Measurements from ENCODE around the gene SERPINE1. TPM values are rescaled to one million over a fixed set of nuclear protein-coding genes. Genes with fewer than 3 reads are reported as not detected.

Gene SERPINE1
- total and polyA plus RNA-seq, 5 donors from 2014 or later, result 0.39 TPM; not detected in 4

Other genes starting within 250 kb of the SERPINE1 start
- 0.94 TPM for gene UFSP1, start 237.4 kb upstream of the SERPINE1 start, total RNA-seq
- 1 to 10 TPM in 3 of 4 donors, under 1 TPM in 1; 0.39 to 4.8 (median 1.9) TPM for gene UFSP1, start 237.4 kb upstream of the SERPINE1 start, polyA plus RNA-seq
- 0.20 TPM for gene ACHE, start 231.2 kb upstream of the SERPINE1 start, total RNA-seq
- gene ACHE, start 231.2 kb upstream of the SERPINE1 start, polyA plus RNA-seq, result not detected
- gene MUC3A, start 177.6 kb upstream of the SERPINE1 start, total RNA-seq, result not detected
- gene MUC3A, start 177.6 kb upstream of the SERPINE1 start, polyA plus RNA-seq, result not detected
- not detected for gene MUC12, start 157.5 kb upstream of the SERPINE1 start, total RNA-seq
- under 1 TPM in 3 of 4 donors, not detected in 1; 0.44 to 0.65 (median 0.44) TPM for gene MUC12, start 157.5 kb upstream of the SERPINE1 start, polyA plus RNA-seq
- not detected for gene MUC17, start 107.0 kb upstream of the SERPINE1 start, total RNA-seq
- gene MUC17, start 107.0 kb upstream of the SERPINE1 start, polyA plus RNA-seq, result not detected
- 44.6 TPM for gene TRIM56, start 41.6 kb upstream of the SERPINE1 start, total RNA-seq
- 1 to 10 TPM; 3.5 to 7.4 (median 6.3) TPM for gene TRIM56, start 41.6 kb upstream of the SERPINE1 start, polyA plus RNA-seq
- 14.5 TPM for gene AP1S1, start 27.4 kb downstream of the SERPINE1 start, total RNA-seq
- gene AP1S1, start 27.4 kb downstream of the SERPINE1 start, polyA plus RNA-seq, result 1 to 10 TPM; 5.4 to 8.8 (median 6.3) TPM
- not detected for gene VGF, start 38.5 kb downstream of the SERPINE1 start, total RNA-seq
- not detected for gene VGF, start 38.5 kb downstream of the SERPINE1 start, polyA plus RNA-seq
- gene NAT16, start 53.2 kb downstream of the SERPINE1 start, total RNA-seq, result not detected
- not detected for gene NAT16, start 53.2 kb downstream of the SERPINE1 start, polyA plus RNA-seq
- gene MOGAT3, start 73.9 kb downstream of the SERPINE1 start, total RNA-seq, result not detected
- not detected for gene MOGAT3, start 73.9 kb downstream of the SERPINE1 start, polyA plus RNA-seq
- 35.4 TPM for gene PLOD3, start 90.5 kb downstream of the SERPINE1 start, total RNA-seq
- 10 to 100 TPM; 13.8 to 19.7 (median 14.8) TPM for gene PLOD3, start 90.5 kb downstream of the SERPINE1 start, polyA plus RNA-seq
- gene ZNHIT1, start 91.1 kb downstream of the SERPINE1 start, total RNA-seq, result 41.8 TPM
- 10 to 100 TPM; 67.6 to 99.6 (median 85.0) TPM for gene ZNHIT1, start 91.1 kb downstream of the SERPINE1 start, polyA plus RNA-seq
- 22.7 TPM for gene CLDN15, start 110.7 kb downstream of the SERPINE1 start, total RNA-seq
- gene CLDN15, start 110.7 kb downstream of the SERPINE1 start, polyA plus RNA-seq, result 1 to 10 TPM in 1 of 4 donors, under 1 TPM in 3; 0.64 to 1.4 (median 0.82) TPM
- 105 TPM for gene FIS1, start 118.0 kb downstream of the SERPINE1 start, total RNA-seq
- gene FIS1, start 118.0 kb downstream of the SERPINE1 start, polyA plus RNA-seq, result 100 to 1,000 TPM; 205 to 260 (median 227) TPM
- 1.0 TPM for gene IFT22, start 194.7 kb downstream of the SERPINE1 start, total RNA-seq
- gene IFT22, start 194.7 kb downstream of the SERPINE1 start, polyA plus RNA-seq, result 1 to 10 TPM; 2.7 to 6.9 (median 3.8) TPM
- gene COL26A1, start 235.8 kb downstream of the SERPINE1 start, total RNA-seq, result not detected
- not detected for gene COL26A1, start 235.8 kb downstream of the SERPINE1 start, polyA plus RNA-seq

Measured in CD4-positive, CD25-positive, alpha-beta regulatory T cell (primary cell).